HUES48 (cell line): ENCODE measurements around the gene SARDH.

Experiments used
- H3K27ac ChIP-seq: one replicate; pipeline ENCODE4 v1.7.0; 2013; ENCODE audit warnings: low read depth, low read length, inconsistent platforms
- H3K27me3 ChIP-seq: 2 replicates; pipeline ENCODE4 v1.6.1; 2013; ENCODE audit warnings: mild to moderate bottlenecking, low read length; ENCODE audit not compliant: control insufficient read depth, insufficient read depth
- H3K36me3 ChIP-seq: 2 replicates; pipeline ENCODE4 v1.6.1; 2013; ENCODE audit warnings: low read length; ENCODE audit not compliant: control insufficient read depth, insufficient read depth
- H3K4me1 ChIP-seq: 2 replicates; pipeline ENCODE4 v1.6.1; 2013; ENCODE audit warnings: mild to moderate bottlenecking, low read length; ENCODE audit not compliant: control insufficient read depth, insufficient read depth
- H3K4me3 ChIP-seq: 2 replicates; pipeline ENCODE4 v1.5.1; 2013; ENCODE audit warnings: mild to moderate bottlenecking, low read depth, low read length
- H3K9ac ChIP-seq: 2 replicates; pipeline ENCODE4 v1.6.1; 2013; ENCODE audit warnings: mild to moderate bottlenecking, low read depth, low read length, moderate library complexity
- H3K9me3 ChIP-seq: 2 replicates; pipeline ENCODE4 v1.6.1; 2013; ENCODE audit warnings: low read length; ENCODE audit not compliant: control insufficient read depth, insufficient read depth

SARDH gene

GRCh38 chr9:133674091-133674490, 64.1 kb downstream of the SARDH start:
- H3K4me1 ChIP-seq, result no peaks in the 10 kb centered on the region; the same call in 1 of the 2 replicates
- no peak overlapping the region for H3K27ac ChIP-seq
- no peaks in the 10 kb centered on the region for H3K36me3 ChIP-seq
- no peaks in the 10 kb centered on the region for H3K27me3 ChIP-seq
- no peaks in the 10 kb centered on the region for H3K9me3 ChIP-seq
- no peak overlapping the region for H3K9ac ChIP-seq
- H3K4me3 ChIP-seq, result no peak overlapping the region

- Histone ChIP-seq H3K27ac (no peak overlapping the region), H3K9ac (no peak overlapping the region), H3K9me3 (no peaks in the 10 kb centered on the region), H3K4me3 (no peak overlapping the region), H3K27me3 (no peaks in the 10 kb centered on the region), H3K36me3 (no peaks in the 10 kb centered on the region), H3K4me1 (no peaks in the 10 kb centered on the region; the same call in 1 of the 2 replicates)
Observed at GRCh38 chr9:133673258-133673655, 64.9 kb downstream of the SARDH start.

GRCh38 chr9:133672503-133673257, 65.5 kb downstream of the SARDH start:
- Histone ChIP-seq H3K27ac (no peak overlapping the region), H3K4me1 (no peaks in the 10 kb centered on the region; the same call in 1 of the 2 replicates), H3K27me3 (no peaks in the 10 kb centered on the region), H3K9ac (no peak overlapping the region), H3K4me3 (no peak overlapping the region), H3K36me3 (no peaks in the 10 kb centered on the region), H3K9me3 (no peaks in the 10 kb centered on the region)

- H3K27ac ChIP-seq, result no peak overlapping the region
- no peaks in the 10 kb centered on the region for H3K9me3 ChIP-seq
- H3K4me1 ChIP-seq, result no peaks in the 10 kb centered on the region; the same call in 1 of the 2 replicates
- no peaks in the 10 kb centered on the region for H3K27me3 ChIP-seq
- no peak overlapping the region for H3K4me3 ChIP-seq
- H3K36me3 ChIP-seq, result no peaks in the 10 kb centered on the region
- H3K9ac ChIP-seq, result no peak overlapping the region
Observed at GRCh38 chr9:133671371-133671770, 66.8 kb downstream of the SARDH start.

DNA sequence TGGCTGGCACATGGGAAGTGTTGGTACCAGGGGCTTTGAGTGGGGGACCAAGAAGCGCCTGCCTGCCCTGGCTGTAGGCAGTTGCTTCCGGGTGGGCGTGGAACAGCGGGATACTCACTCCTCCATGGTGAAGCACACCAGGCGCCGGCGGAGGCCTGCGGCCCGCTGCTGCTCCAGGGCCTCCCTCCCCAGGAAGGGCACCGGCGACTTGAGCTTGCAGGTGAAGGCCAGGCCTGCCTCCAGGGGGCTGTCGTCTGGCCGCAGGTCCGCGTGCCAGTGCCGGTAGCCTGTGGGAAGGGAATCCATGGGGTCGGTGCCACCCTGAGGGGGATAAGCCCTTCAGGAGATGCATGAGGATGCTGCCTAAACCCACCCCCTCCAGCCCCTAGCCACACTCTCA, 67.7 kb downstream of the SARDH start:
- H3K4me3 ChIP-seq, result no peak overlapping the region
- no peak overlapping the region for H3K9ac ChIP-seq
- H3K27me3 ChIP-seq, result no peaks in the 10 kb centered on the region
- H3K4me1 ChIP-seq, result no peaks in the 10 kb centered on the region; the same call in 1 of the 2 replicates
- no peak overlapping the region for H3K27ac ChIP-seq
- no peaks in the 10 kb centered on the region for H3K36me3 ChIP-seq
- no peaks in the 10 kb centered on the region for H3K9me3 ChIP-seq

GRCh38 chr9:133669182-133669801, 68.9 kb downstream of the SARDH start:
- Histone ChIP-seq H3K27ac (no peak overlapping the region), H3K4me1 (no peaks in the 10 kb centered on the region; the same call in 1 of the 2 replicates), H3K36me3 (no peaks in the 10 kb centered on the region), H3K4me3 (no peak overlapping the region), H3K9ac (no peak overlapping the region), H3K9me3 (no peaks in the 10 kb centered on the region), H3K27me3 (no peaks in the 10 kb centered on the region)

- Histone ChIP-seq H3K9me3 (no peaks in the 10 kb centered on the region), H3K4me3 (no peak overlapping the region), H3K4me1 (no peaks in the 10 kb centered on the region), H3K27ac (no peak overlapping the region), H3K9ac (no peak overlapping the region), H3K27me3 (no peaks in the 10 kb centered on the region), H3K36me3 (no peaks in the 10 kb centered on the region)
Observed at GRCh38 chr9:133667759-133668450, 70.2 kb downstream of the SARDH start.

GRCh38 chr9:133666845-133667244, 71.3 kb downstream of the SARDH start:
- H3K27me3 ChIP-seq, result no peaks in the 10 kb centered on the region
- H3K4me1 ChIP-seq, result no peaks in the 10 kb centered on the region
- no peak overlapping the region for H3K9ac ChIP-seq
- H3K9me3 ChIP-seq, result no peaks in the 10 kb centered on the region
- H3K4me3 ChIP-seq, result no peak overlapping the region
- H3K36me3 ChIP-seq, result no peaks in the 10 kb centered on the region
- no peak overlapping the region for H3K27ac ChIP-seq

GRCh38 chr9:133666387-133666786, 71.8 kb downstream of the SARDH start:
- Histone ChIP-seq H3K4me3 (no peak overlapping the region), H3K36me3 (no peaks in the 10 kb centered on the region), H3K27ac (no peak overlapping the region), H3K27me3 (no peaks in the 10 kb centered on the region), H3K9ac (no peak overlapping the region), H3K9me3 (no peaks in the 10 kb centered on the region), H3K4me1 (no peaks in the 10 kb centered on the region)

DNA sequence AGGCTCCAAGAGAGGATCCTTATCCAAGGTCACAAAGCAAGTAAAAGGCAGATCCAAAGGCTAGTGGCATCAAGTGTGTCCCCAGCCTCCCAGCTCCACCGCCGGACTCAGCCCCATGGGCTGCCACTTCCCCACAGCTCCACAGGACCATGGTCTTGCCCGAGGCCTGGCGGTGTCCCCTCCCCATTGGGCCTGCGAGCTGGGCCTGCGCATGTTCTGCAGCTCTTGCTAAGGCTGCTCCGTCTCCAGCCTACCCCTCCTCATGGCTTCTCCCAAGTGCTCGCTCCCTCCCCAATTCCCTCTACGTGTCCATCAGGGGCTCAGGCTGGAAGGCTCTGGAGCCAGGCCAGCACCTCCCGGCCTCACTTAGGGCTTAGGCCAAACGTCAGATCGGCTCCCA, 72.6 kb downstream of the SARDH start:
- Histone ChIP-seq H3K4me1 (no peaks in the 10 kb centered on the region), H3K9ac (no peak overlapping the region), H3K9me3 (no peaks in the 10 kb centered on the region), H3K36me3 (no peaks in the 10 kb centered on the region), H3K4me3 (no peak overlapping the region), H3K27ac (no peak overlapping the region), H3K27me3 (no peaks in the 10 kb centered on the region)

GRCh38 chr9:133665096-133665495, 73.1 kb downstream of the SARDH start:
- Histone ChIP-seq H3K4me1 (no peaks in the 10 kb centered on the region), H3K36me3 (no peaks in the 10 kb centered on the region), H3K9me3 (no peaks in the 10 kb centered on the region), H3K27me3 (peaks cover 3% of the 10 kb centered on the region), H3K9ac (no peak overlapping the region), H3K4me3 (no peak overlapping the region), H3K27ac (no peak overlapping the region)
